Activated CD4-positive, CD25-positive, alpha-beta regulatory T cell treated with anti-CD3 and anti-CD28 coated beads, Interleukin-2, amount 50 U/mL, for 24 hours (primary cell): ENCODE measurements around the gene TAF10.

Experiments
- ATAC-seq, 2 donors: fragments of 150-1000 bp; cut with Tn5 transposase; one replicate each; pipeline ENCODE4 v1.10.0; 2021; ENCODE audit warnings: mild to moderate bottlenecking in 1 of 2, moderate library complexity in 1 of 2

The TAF10 gene

GRCh38 chr11:6612213-6613041 is at the start of gene TAF10:
Gene TAF10, minus strand, starts transcription at chr11:6612216. Its CDS starts 27 bp downstream, at chr11:6612189.
- ATAC-seq: peak; percentile 89 to 91

- no peak for ATAC-seq
These were observed 48.7 kb upstream of the TAF10 start for GRCh38 chr11:6660712-6661111.

- ATAC-seq: no peak
These were observed 46.6 kb upstream of the TAF10 start for GRCh38 chr11:6658647-6659046.

DNA sequence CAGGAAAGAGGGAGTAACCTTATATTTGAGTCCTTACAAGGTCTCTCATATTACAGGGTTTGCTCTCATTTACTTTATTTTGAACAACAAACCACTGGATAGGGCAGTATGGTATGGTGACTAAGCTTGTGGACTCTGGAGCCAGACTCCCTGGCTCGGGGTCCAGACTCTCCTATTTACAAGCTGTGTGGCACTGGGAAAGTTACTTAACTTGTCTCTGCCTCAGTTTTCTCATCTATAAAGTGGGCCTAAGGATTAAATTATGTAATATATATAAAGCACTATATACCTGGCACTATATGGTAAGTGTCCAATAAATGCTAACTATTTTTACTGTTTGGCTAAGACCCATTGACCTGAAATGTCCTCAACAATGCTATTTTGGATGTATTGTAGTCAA is 45.3 kb upstream of the TAF10 start:
- no peak for ATAC-seq

DNA sequence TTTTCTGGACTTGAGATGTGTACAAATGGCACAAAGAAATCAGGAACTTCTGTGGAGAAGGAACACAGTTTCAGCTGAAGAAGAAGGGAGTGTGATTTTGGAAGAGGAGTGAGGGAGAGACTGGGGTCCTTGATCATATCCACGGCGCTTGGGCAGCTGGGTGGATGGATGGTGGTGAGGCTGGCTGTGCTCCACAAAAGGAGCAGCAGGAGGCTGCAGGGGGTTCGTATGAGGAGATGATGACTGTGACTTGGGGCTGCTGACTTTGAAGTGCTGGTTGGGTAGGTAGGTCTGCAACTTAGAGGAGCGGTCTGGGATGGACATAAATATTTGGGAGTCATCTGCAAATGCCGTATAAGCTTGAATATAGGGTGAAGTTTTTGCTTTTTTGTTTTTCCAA is 44.9 kb upstream of the TAF10 start:
- no peak for ATAC-seq

DNA sequence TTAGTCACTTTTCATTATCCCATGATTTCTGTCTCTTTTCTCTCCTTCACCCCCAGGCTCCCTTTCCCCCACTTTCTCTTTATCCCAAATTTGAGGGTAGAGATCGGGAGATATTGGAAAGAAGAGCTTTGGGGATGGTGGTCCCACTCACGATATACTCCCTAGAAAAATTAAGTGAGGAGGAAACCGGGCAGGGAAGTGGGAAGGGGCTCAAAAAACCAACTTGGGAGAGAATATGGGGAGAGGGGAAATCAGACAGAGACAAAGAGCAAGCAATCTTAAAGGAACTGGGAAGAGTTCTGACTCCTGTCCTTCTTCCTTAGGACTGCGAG is 44.5 kb upstream of the TAF10 start:
- ATAC-seq: no peak

GRCh38 chr11:6655790-6656583 is 44.0 kb upstream of the TAF10 start, which contains the start of gene DCHS1:
Gene DCHS1, minus strand, starts transcription at chr11:6655809. Its CDS starts 14,196 bp downstream, at chr11:6641613.
- no peak for ATAC-seq

DNA sequence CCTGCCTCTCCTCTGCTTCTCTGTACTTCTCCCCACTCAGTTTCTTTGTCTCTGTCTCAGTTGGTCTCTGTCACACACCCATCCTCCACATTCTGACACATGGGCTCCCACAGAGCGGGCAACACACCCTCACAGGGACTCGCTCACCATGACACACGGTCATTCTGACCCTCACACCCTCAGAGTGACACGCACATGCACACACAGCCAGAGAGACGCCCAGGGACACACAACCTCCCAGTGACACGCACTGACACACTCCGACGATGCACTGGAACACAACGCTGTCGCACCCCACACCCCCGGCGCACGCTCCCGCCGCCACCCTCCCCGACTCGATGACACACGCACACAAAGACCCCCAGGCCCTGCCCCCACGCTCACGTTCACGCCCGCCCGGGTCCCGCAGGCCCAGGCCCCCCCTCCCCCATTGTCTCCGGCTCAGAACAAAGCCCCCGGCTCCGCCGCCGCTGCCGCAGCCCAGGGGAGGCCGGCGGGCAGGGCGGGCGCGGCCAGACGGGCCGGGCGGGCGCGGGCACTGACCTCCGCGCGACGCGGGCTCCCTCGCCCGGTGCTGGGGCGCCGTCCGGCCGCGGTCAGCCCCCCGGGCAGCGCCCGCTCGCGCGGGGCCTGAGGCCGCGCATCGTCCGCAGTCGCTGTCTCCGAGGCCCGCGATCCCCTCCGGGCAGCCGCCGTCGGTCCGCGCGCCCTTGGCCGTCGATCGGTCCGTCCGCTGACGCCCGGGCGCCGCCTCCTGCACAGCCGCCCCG is 43.2 kb upstream of the TAF10 start:
- ATAC-seq: peak; percentile 44 to 55

GRCh38 chr11:6654281-6655019 is 42.4 kb upstream of the TAF10 start:
- no peak for ATAC-seq

DNA sequence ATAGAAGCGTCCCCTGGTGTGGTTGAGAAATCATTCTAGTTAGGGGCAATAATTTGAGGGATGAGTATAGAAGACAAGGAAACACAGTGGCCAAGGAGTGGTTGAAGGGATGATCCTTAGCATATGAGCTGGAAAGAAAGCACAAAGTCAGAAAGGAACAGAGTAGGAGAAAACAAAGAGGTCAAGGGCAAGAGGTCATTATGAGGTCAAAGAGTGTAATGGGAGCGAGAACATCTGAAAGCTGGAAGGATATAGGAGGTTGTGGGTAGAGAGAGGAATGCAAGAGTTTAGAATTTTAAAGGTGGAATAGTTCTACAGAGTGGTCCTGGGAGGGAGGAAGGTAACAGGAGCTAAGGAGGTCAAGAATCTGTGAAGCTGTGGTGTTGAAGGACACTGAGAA is 41.6 kb upstream of the TAF10 start:
- ATAC-seq: no peak

DNA sequence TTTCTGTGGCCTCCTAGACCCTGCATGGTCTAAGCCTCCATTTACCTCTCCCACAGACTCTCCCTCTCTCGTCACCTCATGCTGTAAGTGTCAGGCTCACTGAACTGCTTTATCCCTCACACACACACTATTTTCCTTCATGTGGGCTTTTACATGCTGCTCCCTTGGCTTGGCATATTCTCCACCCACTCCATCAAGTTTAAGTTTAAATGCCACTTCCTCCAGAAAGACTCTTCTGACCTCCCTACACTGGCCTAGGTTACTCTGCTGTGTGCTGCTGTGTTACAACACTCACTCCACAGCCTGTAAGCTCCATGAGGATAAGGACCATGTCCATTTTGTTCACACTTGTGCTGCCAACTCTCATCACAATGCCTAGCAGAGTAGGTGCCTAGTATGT is 41.1 kb upstream of the TAF10 start:
- ATAC-seq: no peak

GRCh38 chr11:6652182-6652581 is 40.2 kb upstream of the TAF10 start:
- ATAC-seq: no peak

DNA sequence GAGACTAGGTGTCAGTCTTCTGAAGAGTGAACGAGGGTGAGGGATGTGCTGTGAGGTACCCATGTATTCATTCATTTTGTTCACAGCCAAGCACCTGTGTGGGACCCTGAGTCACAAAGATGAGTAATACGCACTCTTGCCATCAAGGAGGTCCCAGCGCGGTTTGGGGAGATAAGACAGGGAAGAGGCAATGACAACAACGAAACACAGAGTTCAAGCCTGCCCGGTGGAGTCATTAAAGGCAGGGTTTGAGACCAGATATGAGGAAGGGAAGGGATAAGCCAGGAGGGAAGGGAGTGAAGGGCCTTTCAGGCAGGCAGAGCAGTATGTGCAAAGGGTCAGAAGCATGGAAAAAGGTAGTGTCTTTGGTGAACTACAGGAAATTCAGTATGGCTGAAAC is 39.0 kb upstream of the TAF10 start:
- ATAC-seq: peak; percentile 80

DNA sequence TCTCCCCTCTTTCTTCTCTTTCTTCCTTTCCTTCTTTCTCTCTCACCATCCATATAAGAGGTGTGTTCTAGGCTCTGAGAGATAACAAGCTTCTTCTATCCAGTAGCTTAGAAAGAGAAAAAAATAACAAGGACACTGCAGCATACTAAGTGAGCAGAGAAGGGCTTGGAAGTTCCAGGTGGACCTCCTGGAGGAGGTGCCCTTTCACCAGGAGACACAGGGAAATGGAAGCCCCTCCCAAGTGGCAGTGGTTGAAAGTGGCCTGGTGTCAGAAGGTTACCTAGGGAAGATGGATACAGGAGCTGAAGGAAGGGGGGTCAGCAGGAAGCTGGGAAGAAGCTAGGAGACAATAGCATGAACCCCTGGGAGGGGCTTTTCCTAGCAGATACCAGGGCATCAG is 38.1 kb upstream of the TAF10 start:
- ATAC-seq: no peak

DNA sequence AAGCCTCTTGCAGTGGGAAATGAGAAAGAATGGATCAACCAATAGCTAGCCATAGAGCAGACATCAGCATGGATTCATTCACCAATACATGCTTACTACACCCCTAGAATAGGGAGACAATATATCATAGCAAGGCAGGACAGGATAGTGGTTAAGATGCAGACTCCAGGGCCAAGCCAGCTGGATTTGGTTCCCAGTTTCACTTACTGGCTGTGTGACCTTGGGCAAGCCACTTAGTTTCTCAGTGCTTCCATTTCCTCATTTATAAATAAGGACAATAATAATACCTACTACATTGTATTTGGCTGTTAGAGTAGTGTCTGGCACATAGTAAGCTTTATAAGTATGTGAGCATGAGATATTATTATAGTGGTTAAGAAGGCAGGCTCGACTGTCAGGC is 36.5 kb upstream of the TAF10 start:
- ATAC-seq: no peak

DNA sequence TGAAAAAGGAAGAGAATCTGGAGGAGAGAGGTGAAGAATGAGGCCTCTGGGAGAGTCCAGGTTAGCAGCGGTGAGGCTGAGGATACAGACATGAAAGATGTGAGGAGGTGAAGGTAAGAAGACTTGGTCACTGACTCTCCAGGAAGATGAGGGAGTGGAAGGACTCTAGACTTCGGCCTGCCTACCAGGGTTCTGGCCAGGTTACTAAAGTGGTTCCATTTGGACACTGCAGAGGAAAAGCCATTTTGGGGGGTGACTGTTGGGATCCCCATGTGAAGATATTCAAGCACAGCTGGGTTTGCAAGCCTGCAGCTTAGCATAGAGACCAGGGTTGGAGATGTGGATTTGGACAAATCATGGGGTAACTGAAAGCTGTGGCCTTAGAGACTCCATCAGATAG is 35.8 kb upstream of the TAF10 start:
- no peak for ATAC-seq

DNA sequence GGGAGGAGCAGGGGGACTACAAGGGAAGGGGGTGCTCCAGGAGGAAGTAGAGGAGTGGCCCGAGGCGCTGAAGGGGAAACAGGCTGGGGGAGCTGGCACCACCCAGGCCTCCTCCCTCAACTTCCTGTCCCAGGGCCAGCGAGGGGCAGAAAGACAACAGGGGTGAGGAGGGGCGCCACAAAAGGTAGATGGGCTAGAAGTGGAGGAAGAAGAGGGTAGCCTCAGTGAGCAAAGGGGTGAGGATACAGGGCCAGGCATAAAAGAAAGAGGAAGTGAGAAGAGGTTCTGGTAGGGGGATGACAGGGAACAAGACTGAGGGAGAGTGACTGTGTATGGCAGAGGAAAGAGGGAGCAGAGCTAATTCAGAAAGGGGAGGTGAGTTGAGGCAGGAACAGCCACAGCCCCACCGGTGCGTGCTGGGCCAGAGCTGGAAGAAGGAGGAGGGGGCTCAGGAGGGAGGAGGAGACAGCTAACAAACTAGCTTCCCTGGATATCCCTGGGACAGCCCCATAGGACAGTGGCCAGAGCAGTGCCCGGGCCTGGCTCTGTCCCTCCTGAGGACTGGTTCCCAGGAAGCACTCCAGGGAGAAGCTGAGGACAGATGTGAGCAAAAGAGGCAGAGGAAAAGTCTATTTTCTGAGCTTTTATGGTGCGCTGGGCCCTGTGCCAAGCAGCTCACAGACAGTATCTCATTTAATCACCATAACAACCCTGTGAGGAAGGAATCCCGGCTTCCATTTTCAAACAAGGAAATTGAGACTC is 35.1 kb upstream of the TAF10 start:
- peak; percentile 36 to 46 for ATAC-seq

DNA sequence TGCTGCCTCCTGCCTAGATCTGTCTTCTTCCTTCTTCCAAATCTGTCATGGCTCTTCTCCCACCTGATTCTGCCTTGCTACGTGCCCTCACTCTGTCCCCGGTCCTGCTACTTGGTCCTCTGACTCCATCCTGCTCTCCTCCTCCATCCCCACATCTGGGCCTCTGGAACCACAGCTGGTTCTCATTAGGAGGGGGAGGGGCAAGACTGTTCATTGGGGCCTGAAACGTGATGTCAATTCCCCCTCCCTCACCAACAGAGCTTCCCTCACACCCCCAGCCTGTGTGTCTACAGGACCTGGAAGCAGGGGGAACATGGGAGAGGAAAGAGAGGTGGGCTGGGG is 34.5 kb upstream of the TAF10 start:
- ATAC-seq: no peak

- no peak for ATAC-seq
These were observed 34.1 kb upstream of the TAF10 start for GRCh38 chr11:6646071-6646470.

- no peak for ATAC-seq
These were observed 30.9 kb upstream of the TAF10 start for GRCh38 chr11:6642957-6643356.

GRCh38 chr11:6640985-6641701 is 29.1 kb upstream of the TAF10 start:
- ATAC-seq: no peak
